GM20431 (cell line): ENCODE data around the gene DNALI1.

ENCODE experiments used
- in situ Hi-C: fragments of 300-500 bp; cut with MseI, MboI; formaldehyde crosslinking; loops from one replicate; pipeline ENCODE4 v1.15.0; 2020; ENCODE audit warnings: low sequenced_read_pairs; ENCODE audit not compliant: unreplicated experiment

The DNALI1 gene

GRCh38 chr1:37599940-37600339, 43.2 kb downstream of the DNALI1 start:
- in situ Hi-C loops: loop anchor here (10.0 kb wide), 1 partner anchor 85 kb away; no protein-coding TSS in a partner anchor

GRCh38 chr1:37601441-37601840, 44.7 kb downstream of the DNALI1 start:
- in situ Hi-C loops: loop anchor here (10.0 kb wide), 1 partner anchor 83 kb away; no protein-coding TSS in a partner anchor

- in situ Hi-C loops: loop anchor here (10.0 kb wide), 1 partner anchor 82 kb away; no protein-coding TSS in a partner anchor
These were observed 46.3 kb downstream of the DNALI1 start for GRCh38 chr1:37602750-37603694.

GRCh38 chr1:37605061-37605650, 48.4 kb downstream of the DNALI1 start:
- in situ Hi-C loops: loop anchor here (10.0 kb wide), 1 partner anchor 80 kb away; no protein-coding TSS in a partner anchor

- in situ Hi-C loops: loop anchor here (10.0 kb wide), 1 partner anchor 79 kb away; no protein-coding TSS in a partner anchor
These were observed 49.2 kb downstream of the DNALI1 start for GRCh38 chr1:37605806-37606474.

DNA sequence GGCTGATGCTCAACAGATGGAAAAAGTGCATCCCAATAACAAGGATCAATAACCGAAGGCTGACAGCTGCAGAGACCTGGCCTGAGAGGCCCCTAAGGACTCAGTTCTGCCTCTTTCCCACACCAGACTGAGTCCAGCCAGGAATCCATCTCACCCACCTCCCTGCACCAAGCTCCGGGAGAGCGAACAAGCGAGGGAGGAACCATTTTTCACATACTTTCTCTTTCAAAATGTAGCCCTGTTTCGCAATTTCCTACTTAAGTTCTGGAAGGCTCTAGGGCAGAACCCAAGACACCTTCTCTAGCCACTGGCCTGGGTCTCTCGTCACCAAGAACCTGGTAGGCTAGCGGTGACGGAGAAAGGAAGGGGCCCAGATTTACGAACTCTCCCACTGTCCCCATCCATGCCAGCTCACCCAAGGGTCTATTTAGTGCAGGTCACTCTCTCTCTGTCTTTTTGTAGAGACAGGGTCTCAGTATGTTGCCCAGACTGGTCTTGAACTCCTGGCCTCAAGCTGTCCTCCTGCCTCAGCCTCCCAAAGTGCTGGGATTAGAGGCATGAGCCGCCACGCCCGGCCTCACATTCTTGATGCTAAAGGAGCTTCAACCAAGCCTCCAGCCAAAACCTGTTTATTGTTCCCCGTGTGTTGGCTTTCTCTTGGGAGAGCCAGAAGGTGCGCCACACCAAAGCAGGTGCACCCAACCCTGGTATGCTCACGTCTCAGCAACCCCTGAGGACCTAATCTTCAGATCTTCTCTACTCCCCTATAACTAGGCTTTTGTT, 49.9 kb downstream of the DNALI1 start:
- in situ Hi-C loops: loop anchor here (10.0 kb wide), 1 partner anchor 78 kb away; no protein-coding TSS in a partner anchor

GRCh38 chr1:37609002-37609401, 52.3 kb downstream of the DNALI1 start:
- in situ Hi-C loops: loop anchor here (10.0 kb wide), 1 partner anchor 76 kb away; no protein-coding TSS in a partner anchor

DNA sequence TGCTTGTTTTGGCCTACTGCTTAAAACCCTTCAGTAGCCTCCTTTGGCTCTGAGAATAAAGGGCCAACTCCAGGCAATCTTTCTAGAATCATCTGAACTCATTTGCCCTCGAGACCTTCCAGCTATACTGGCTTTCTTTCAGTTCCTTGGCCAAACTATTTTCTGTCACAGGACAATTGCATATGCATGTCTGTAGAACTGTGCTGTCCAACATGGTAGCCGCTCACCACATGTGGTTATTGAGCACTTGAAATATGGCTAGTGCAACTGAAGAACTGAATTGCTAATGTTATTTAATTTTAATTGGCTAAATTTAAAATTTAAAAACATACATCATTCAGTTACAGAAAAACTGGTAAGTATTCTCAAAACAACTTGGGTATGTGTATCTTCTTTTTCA, 53.3 kb downstream of the DNALI1 start:
- in situ Hi-C loops: loop anchor here (10.0 kb wide), 1 partner anchor 75 kb away; no protein-coding TSS in a partner anchor

- in situ Hi-C loops: no loop called here
These were observed 55.4 kb downstream of the DNALI1 start for GRCh38 chr1:37612186-37612585.

DNA sequence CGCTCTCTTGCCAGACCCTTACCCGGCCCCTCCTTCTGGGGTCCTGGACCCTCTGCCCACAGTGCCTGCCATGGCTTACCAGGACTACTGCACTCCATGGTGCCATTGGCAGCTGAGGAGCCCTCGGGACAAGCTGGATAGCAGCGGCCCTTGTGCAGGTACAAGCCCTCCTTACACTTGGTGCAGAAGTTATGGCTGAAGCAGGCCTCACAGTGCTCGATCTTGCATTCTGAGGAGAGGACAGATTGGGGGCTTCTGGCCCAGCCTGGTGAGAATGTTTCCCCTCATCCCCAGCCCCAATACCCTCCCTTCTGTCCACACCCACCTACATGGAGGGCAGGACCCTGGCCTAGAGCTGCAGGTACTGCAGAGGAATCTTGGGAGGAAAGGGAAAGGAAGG, 57.4 kb downstream of the DNALI1 start:
- in situ Hi-C loops: no loop called here

GRCh38 chr1:37616330-37616729, 59.6 kb downstream of the DNALI1 start:
- in situ Hi-C loops: no loop called here
